IPS DF 4.7 (cell line): ENCODE measurements around the gene SYVN1.

Source experiments
- DNase-seq: peaks from one replicate; pipeline ENCODE4 v3.0.0-alpha.2; 2013; ENCODE audit warnings: low spot score; ENCODE audit errors: extremely low read depth

Gene SYVN1

GRCh38 chr11:65087827-65088226, 46.5 kb downstream of the SYVN1 start:
- DNase-seq, result no peak

- no peak for DNase-seq
Observed at GRCh38 chr11:65087216-65087615, 47.1 kb downstream of the SYVN1 start.

- DNase-seq, result no peak
Observed at GRCh38 chr11:65086809-65087208, 47.5 kb downstream of the SYVN1 start.

GRCh38 chr11:65085446-65085845, 48.9 kb downstream of the SYVN1 start:
- no peak for DNase-seq

- DNase-seq, result no peak
Observed at GRCh38 chr11:65084598-65085375, 49.5 kb downstream of the SYVN1 start.

GRCh38 chr11:65083834-65084597, 50.3 kb downstream of the SYVN1 start, which contains the start of the genes CDCA5 and ZFPL1:
TSS of gene CDCA5 (minus strand) at chr11:65084040. CDS start at chr11:65083978, 62 bp downstream.
TSS of gene ZFPL1 (plus strand) at chr11:65084222. CDS start at chr11:65084699, 477 bp downstream.
- no peak for DNase-seq

GRCh38 chr11:65083134-65083833, 51.0 kb downstream of the SYVN1 start:
- no peak for DNase-seq

GRCh38 chr11:65078786-65079342, 55.5 kb downstream of the SYVN1 start:
- DNase-seq, result no peak

GRCh38 chr11:65078151-65078550, 56.2 kb downstream of the SYVN1 start:
- no peak for DNase-seq

- no peak for DNase-seq
Observed at GRCh38 chr11:65077451-65077850, 56.9 kb downstream of the SYVN1 start.
